ENCODE results near the gene MCM5. TPM values are rescaled to one million over a fixed set of nuclear protein-coding genes. Genes with fewer than 3 reads are reported as not detected.
"Not testable (repeated sequence)": the region's sequence is repeated elsewhere in the genome, so short reads cannot be mapped to it uniquely, and the experiment has no call there.

Gene MCM5
- total RNA-seq, 1 donor from 2014 or later: 13.6 TPM

DNA sequence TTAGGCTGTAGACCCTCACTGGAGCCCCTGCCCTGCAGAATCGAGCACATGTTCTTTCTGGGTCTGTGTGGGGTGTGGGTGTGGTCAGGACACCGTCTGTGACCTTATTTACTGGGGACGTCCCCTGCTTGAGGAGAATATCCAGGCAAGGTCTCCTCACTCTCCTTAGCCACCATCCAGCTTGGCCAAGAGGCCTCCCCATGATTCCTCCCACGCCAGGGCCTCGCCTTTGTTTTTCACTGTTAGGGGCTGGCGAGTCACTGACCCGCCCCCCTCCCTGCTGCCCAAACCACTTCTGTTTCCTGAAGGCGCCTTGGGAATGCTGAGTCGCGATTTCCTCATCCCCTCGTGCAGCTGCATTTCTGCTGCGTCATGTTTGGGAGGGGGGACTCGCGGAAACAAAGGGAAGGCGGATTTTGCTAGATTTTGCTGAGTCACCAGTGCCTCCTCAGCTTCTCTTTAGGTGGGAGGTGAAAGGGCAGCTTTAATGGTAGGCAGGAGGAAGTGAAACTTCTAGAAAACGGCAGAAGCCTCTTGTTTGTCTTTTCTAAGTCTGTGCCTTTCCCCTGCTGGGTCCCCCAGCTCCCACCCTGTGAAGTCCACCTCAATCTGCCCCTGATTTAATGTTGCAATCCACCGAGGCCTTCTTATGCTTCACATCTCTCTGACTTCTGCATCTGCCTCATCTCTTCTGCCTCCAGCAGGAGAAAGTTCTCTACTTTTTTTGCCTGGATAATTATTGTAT, 23.0 kb upstream of the MCM5 start:
- ATAC-seq: peak; percentile 58
- DNase-seq (ENCODE audit: missing footprints): peak; percentile 94
- intact Hi-C loops (cut with DNase I): no loop called here

GRCh38 chr22:35377735-35378134, 22.2 kb upstream of the MCM5 start:
- DNase-seq (ENCODE audit: missing footprints) (no peak), ATAC-seq (no peak)
- intact Hi-C loops (cut with DNase I): no loop called here

DNA sequence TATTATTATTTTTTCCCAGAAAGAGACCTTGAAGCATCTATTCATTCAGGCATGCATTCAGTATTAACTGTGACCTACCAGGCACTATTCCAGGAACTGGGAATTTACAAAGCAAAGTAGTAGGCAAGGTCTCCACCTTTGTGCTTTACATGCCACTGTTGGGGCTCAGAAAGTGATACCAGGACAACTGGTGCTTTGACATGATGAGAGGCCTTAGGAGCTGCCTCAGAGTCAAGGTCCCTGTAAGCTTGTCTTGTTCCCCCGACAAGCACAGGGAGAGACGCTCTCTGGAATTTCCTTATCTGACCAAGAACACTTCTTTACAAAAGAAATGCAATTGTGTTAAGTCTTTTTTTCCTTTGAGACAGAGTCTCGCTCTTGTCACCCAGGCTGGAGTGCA, 21.3 kb upstream of the MCM5 start:
- ATAC-seq (no peak), DNase-seq (ENCODE audit: missing footprints) (no peak)
- intact Hi-C loops (cut with DNase I): no loop called here

DNA sequence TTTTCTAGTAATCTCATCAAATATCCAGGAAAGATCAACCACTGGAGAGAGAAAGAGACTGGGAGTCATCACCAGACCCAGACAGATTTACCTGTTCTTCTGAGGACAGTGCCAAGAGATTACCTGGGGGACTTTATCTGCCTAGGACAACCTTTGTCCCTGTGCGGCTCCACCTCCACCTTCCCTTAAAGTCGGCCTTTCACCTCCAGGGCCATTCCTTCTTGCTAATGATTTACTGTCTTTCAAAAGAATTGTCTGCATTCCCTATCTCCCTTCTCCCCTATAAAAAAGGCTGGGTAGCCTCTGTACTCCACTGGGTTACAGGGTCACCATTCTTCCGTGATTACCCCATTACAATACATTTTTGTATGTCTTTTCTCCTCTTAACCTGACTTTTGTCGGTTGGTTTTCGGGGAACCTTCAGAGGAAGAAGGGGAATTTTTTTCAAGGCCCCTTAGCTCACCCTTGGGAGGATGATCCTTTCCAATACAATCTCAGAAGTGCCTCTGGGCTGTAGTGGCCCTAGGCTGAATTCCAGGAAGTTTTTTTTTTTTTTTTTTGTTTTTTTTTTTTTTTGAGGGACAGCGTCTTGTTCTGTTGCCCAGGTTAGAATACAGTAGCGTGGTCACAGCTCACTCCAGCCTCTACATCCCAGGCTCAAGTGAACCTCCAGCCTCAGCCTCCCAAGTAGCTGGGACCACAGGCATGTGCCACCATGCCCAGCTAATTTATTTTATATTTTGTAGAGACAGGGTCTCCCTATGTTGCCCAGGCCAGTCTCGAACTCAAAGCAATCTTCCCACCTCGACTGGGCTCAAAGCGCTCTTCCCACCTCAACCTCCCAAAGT, 20.6 kb upstream of the MCM5 start:
- ATAC-seq (no peak), DNase-seq (ENCODE audit: missing footprints) (no peak)
- intact Hi-C loops (cut with DNase I): no loop called here

GRCh38 chr22:35380013-35380412, 19.9 kb upstream of the MCM5 start:
- ATAC-seq (no peak), DNase-seq (ENCODE audit: missing footprints) (no peak)
- intact Hi-C loops (cut with DNase I): no loop called here

- ATAC-seq (peak; percentile 91), DNase-seq (ENCODE audit: missing footprints) (peak; percentile 97)
- intact Hi-C loops (cut with DNase I): no loop called here
Measured at GRCh38 chr22:35380537-35381423, 19.2 kb upstream of the MCM5 start, which contains the start of gene HMOX1. HMOX1 (plus strand) TSS chr22:35381096; CDS start chr22:35381174, 78 bp downstream.

GRCh38 chr22:35381424-35382009, 18.4 kb upstream of the MCM5 start:
- ATAC-seq (no peak), DNase-seq (ENCODE audit: missing footprints) (no peak)
- intact Hi-C loops (cut with DNase I): no loop called here

- DNase-seq (ENCODE audit: missing footprints): no peak
- ATAC-seq: no peak
- intact Hi-C loops (cut with DNase I): no loop called here
Measured at GRCh38 chr22:35383679-35384071, 16.3 kb upstream of the MCM5 start.

DNA sequence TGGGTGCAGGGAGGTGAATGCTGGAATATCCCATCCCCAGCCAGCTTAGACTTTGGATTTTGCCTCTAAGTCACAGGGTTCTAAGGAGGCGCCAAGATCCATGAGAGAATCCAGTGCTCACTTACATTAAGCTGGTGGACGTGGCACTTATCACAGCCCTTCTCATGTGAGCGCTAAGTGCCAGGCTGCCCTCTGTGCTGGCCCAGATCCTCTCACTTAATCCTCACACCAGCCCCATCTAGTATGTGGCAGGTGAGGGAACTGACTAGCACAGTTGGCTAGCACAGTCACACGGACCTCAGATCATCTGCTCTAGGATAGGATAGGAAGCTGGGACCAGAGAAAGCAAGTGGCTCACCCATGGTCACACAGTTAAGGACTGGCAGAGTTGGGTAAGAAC, 15.4 kb upstream of the MCM5 start:
- intact Hi-C loops (cut with DNase I): no loop called here
- no peak for ATAC-seq
- DNase-seq (ENCODE audit: missing footprints): no peak

DNA sequence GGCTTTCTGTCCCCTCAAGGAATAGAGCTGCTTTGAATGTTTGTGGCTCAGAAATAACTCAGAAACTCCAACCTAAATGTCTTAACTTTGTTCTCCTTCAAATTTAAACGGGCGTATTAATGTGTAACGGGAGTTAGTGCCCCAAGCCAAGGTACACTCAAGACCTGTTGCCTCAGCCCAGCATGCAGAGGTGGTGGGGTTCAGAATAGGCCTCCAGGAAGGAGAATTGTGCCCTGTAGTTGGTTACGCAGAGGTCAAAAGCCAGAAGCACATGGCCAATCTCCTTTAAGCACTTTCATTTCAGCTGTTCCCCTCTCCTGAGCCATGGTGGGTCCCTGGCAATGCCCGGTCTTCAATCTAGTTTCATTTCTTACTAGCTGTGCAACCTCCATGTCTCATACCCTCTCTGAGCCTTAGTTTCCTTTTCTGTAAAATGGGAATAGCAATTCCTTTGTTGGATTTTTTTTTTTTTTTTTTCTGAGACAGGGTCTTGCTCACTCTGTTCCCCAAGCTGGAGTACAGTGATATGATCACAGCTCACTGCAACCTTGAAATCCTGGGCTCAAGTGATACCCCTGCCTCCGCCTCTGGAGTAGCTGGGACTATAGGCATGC, 14.9 kb upstream of the MCM5 start:
- intact Hi-C loops (cut with DNase I): no loop called here
- DNase-seq (ENCODE audit: missing footprints) (no peak), ATAC-seq (no peak)

DNA sequence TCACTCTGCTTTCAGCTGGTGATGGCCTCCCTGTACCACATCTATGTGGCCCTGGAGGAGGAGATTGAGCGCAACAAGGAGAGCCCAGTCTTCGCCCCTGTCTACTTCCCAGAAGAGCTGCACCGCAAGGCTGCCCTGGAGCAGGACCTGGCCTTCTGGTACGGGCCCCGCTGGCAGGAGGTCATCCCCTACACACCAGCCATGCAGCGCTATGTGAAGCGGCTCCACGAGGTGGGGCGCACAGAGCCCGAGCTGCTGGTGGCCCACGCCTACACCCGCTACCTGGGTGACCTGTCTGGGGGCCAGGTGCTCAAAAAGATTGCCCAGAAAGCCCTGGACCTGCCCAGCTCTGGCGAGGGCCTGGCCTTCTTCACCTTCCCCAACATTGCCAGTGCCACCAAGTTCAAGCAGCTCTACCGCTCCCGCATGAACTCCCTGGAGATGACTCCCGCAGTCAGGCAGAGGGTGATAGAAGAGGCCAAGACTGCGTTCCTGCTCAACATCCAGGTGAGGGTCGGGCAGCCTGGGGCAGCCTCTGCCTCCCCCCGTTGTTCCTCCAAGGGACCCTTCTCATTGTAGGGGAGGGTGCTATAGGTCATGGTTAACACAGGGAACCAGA, 13.2 kb upstream of the MCM5 start:
- intact Hi-C loops (cut with DNase I): no loop called here
- DNase-seq (ENCODE audit: missing footprints): no peak
- ATAC-seq: no peak

DNA sequence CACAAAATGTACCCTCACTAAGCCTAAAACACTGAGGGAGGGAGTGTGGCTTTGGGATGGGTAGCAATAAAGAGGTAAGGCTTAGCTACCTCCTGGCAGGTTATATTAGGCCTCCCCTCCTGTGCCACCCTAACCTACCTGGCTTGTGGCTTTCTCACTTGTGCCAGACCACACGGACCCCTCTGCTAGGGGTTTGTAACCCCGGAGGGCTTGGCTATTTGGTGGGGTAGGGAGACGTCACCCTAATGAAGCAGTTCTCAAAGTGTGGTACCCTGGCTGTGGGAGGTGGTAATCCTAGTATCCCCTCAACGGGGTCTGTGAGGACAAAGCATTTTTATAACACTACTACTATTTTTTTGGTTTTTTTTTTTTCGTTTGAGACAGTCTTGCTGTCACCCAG, 9.0 kb upstream of the MCM5 start:
- intact Hi-C loops (cut with DNase I): no loop called here
- ATAC-seq (no peak), DNase-seq (ENCODE audit: missing footprints) (no peak)

GRCh38 chr22:35392357-35392756, 7.6 kb upstream of the MCM5 start:
- intact Hi-C loops (cut with DNase I): no loop called here
- ATAC-seq: no peak
- DNase-seq (ENCODE audit: missing footprints): no peak

DNA sequence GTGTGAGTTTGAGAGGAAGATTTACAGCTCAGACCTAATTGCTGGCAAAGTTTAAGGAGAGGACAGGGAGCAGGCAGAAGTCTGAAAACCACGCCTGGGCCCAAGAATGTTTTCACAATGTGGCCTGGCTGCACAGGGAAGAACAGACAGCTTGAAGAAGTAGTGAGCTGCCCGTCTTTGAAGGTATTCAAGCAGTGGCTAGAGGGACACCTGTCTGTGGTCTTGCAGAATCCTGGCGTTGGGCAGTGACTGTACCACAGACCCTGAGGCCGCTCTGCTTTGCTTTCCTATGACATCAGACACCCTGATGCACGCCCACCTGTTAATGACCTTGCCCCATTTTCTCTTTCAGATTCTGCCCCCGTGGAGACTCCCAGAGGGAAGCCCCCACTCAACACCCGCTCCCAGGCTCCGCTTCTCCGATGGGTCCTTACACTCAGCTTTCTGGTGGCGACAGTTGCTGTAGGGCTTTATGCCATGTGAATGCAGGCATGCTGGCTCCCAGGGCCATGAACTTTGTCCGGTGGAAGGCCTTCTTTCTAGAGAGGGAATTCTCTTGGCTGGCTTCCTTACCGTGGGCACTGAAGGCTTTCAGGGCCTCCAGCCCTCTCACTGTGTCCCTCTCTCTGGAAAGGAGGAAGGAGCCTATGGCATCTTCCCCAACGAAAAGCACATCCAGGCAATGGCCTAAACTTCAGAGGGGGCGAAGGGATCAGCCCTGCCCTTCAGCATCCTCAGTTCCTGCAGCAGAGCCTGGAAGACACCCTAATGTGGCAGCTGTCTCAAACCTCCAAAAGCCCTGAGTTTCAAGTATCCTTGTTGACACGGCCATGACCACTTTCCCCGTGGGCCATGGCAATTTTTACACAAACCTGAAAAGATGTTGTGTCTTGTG, 6.6 kb upstream of the MCM5 start:
- ATAC-seq (no peak), DNase-seq (ENCODE audit: missing footprints) (no peak)
- intact Hi-C loops (cut with DNase I): no loop called here

- DNase-seq (ENCODE audit: missing footprints) (no peak), ATAC-seq (no peak)
- intact Hi-C loops (cut with DNase I): no loop called here
Measured at GRCh38 chr22:35394011-35394312, 6.0 kb upstream of the MCM5 start.

GRCh38 chr22:35394810-35395563, 5.0 kb upstream of the MCM5 start:
- DNase-seq (ENCODE audit: missing footprints) (no peak), ATAC-seq (no peak)
- intact Hi-C loops (cut with DNase I): no loop called here

GRCh38 chr22:35396622-35397021, 3.3 kb upstream of the MCM5 start:
- ATAC-seq; intact Hi-C loops (cut with DNase I); DNase-seq (ENCODE audit: missing footprints): not testable (repeated sequence)

Measured in Right ventricle myocardium inferior (tissue), 1 donor.